ENCODE results near the gene PLLP.

The PLLP gene

GRCh38 chr16:57213462-57213861 is 71.0 kb downstream of the PLLP start:
- DNase-seq: no peak

DNA sequence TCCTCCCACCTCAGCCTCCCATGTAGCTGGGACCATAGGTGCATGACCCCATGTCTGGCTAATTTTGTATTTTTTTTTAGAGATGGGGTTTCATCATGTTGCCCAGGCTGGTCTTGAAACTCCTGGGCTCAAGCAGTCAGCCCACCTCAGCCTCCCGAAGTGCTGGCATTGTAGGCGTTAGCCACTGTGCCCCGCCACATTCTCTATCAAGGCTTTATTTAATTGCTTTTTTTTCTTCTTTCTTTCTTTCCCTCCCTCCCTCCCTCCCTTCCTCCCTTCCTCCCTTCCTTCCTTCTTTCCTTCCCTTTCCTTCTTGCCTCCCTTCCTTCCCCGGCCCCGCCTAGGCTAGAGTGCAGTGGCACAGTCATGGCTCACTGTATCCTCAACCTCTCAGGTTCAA is 74.7 kb downstream of the PLLP start:
- no peak for DNase-seq

DNA sequence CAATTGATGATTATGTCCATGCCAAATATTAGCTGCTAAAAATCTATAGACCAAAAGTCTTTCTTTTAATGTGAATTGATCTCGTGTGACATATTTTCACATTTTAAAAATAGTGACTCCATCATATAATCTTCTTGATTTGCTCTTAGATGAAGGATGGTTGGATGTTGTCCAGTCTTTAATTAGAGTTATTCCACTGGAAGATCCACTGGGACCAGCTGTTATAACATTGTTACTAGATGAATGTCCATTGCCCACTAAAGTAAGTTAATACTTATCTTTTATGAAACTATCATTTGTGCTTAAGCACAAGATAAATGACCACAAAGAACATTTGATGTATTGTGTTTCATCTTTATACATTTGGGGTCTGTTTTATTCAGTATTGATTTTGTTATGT is 75.5 kb downstream of the PLLP start:
- DNase-seq: no peak

Measured in midbrain (tissue), 1 donor.